Parietal lobe (tissue), 1 donor: ENCODE data around the gene PANK4. TPM values are rescaled to one million over a fixed set of nuclear protein-coding genes. Genes with fewer than 3 reads are reported as not detected.

Experiments used
- total RNA-seq: library from RNA; depleted of rRNA; stranded (reverse); fragments of >200 nt; gene quantifications from one replicate; pipeline ENCODE4 v1.2.3, GENCODE V29; 2014

The PANK4 gene
- 44.4 TPM for total RNA-seq

GRCh38 chr1:2525920-2526823 lies at the start of gene PANK4:
PANK4 (minus strand) TSS chr1:2526596; CDS start chr1:2526587, 9 bp downstream.

DNA sequence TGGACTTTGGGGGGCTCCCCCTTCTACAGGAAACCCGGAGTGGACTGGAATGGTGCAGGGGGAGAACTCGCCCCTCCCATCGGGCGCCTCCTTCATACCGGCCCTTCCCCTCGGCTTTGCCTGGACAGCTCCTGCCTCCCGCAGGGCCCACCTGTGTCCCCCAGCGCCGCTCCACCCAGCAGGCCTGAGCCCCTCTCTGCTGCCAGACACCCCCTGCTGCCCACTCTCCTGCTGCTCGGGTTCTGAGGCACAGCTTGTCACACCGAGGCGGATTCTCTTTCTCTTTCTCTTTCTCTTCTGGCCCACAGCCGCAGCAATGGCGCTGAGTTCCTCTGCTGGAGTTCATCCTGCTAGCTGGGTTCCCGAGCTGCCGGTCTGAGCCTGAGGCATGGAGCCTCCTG lies 29.9 kb upstream of the PANK4 start, which contains the start of gene TNFRSF14:
TSS of gene TNFRSF14 (plus strand) at position 95 of the 401 bp plus-strand sequence. CDS start at position 389, 294 bp downstream.

DNA sequence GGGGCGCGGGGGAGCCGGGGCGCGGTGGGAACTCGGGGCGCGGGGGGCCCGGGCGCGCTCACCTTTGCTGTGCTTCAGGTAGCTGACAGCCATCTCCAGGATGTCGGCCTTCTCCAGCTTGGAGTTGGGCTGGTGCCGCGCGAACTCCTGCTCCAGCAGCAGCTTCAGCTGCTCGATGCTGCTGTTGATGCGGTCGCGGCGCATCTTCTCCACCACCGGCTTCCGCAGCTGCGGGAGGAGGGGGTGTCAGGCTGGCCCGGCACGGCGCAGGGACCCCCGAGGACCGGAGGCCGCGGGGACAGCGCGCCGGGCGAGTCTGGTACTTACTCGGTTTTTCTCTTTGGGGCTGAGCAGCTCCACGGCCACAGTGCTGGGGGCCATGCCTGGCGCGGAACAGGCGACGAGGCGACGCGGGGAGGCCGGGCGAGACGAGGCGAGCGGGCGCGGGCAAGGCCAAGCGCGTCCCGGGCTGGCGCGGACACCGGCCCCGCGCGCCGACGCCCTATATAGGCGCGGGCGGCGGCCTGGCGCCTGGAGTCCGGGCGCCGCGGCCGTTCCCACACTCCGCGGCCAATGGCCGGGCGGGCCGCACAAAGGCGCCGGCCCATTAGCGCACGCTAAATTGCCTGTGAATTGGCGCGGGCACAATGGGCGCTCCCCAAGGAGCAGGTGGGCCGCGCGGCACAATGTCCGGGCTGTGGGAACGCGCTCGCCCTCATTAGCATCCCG lies 3.6 kb upstream of the PANK4 start, which contains the start of gene HES5:
TSS of gene HES5 (minus strand) at position 480 of the 729 bp plus-strand sequence. CDS start at position 381, 99 bp downstream.

GRCh38 chr1:2476061-2476999 lies 50.1 kb downstream of the PANK4 start, which contains the start of gene PLCH2:
PLCH2 (plus strand) TSS chr1:2476289; CDS start chr1:2476589, 300 bp downstream.

Other genes starting within 250 kb of the PANK4 start
- gene MORN1, start 135.0 kb downstream of the PANK4 start, total RNA-seq = 20.7 TPM
- 40.4 TPM for gene RER1, start 134.8 kb downstream of the PANK4 start, total RNA-seq
- gene PEX10, start 114.0 kb downstream of the PANK4 start, total RNA-seq = 18.8 TPM
- 11.0 TPM for gene PLCH2, start 50.3 kb downstream of the PANK4 start, total RNA-seq
- gene HES5, start 3.7 kb upstream of the PANK4 start, total RNA-seq = 16.0 TPM
- 2.8 TPM for gene TNFRSF14, start 29.8 kb upstream of the PANK4 start, total RNA-seq
- gene PRXL2B, start 60.2 kb upstream of the PANK4 start, total RNA-seq = 17.2 TPM
- gene MMEL1, start 106.4 kb upstream of the PANK4 start, total RNA-seq = 7.8 TPM